ENCODE results near the gene BEST3. TPM values are rescaled to one million over a fixed set of nuclear protein-coding genes. Genes with fewer than 3 reads are reported as not detected.

Gene BEST3
- total and polyA plus RNA-seq, 2 experiments from 2014 or later: not detected

DNA sequence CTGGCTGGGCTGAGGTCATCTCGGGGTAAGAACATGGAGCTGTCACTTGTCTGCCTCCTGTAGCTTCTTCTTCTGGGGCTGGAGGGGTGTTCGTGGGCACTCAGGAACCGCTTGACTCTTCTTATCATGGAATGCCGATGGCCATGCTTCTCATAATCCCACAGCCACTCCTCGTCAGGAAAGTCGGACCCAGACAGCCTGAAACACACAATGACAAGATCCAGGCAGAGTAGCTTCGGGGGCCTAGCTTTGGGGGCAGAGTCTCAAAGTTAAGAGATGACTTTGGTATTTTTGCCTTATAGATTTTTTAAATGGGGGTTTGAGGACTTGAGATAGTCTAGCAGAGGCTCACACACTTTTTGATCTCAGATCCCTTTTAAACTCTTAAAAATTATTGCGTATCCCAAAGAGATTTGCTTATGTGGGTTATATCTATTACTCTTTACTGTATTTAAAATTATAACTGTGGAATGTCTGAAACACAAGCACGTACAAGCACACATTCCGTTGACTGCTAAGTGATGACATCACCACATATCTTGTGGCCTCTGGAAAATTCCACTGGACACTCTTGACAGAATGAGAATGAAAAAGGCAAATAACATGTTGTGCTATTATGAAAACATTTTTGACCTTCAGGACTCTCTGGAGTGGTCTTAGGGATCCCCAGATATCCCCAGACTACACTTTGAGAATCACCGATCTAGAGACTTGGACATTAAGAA lies 43.3 kb downstream of the BEST3 start (continued):
- no peak for TF ChIP-seq ZNF462 (CRISPR knock-in tag; IDR thresholded peaks at IDR 0.05)

DNA sequence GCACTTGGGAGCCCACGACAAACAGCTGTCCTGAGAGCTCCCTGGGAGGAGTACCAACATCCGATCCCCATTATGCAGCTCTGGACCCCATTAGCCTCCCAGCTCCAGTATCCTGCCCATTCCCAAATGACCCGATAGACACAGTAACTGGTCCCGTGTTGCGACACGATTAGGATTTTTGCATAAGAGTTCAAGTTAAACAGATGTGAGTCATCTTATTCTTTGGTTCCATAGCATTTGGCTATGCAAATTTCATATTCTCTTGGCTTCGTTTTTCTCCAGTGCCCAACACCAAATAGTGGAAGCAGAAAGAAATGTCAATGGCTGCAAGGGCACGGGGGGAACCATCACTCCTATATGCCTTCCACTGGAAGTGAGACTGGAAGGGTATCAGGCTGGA lies 45.4 kb downstream of the BEST3 start:
- no peak overlapping the region for H3K27ac ChIP-seq (ENCODE audit: low read depth)
- no peaks in the 10 kb centered on the region for H3K4me1 ChIP-seq (ENCODE audit: insufficient read depth)
- H2AFZ ChIP-seq: no peak overlapping the region
- no peaks in the 10 kb centered on the region for H3K27me3 Mint-ChIP-seq (ENCODE audit: insufficient read depth, low read depth, poor library complexity)
- no peaks in the 10 kb centered on the region for H3K27me3 ChIP-seq (ENCODE audit: insufficient read depth)
- ATAC-seq (no peak), DNase-seq (ENCODE audit: low spot score) (no peak)
- H3K4me2 ChIP-seq: no peak overlapping the region
- H3K9me3 Mint-ChIP-seq: no peaks in the 10 kb centered on the region
- no peaks in the 10 kb centered on the region for H3K4me1 Mint-ChIP-seq
- H3K9me2 ChIP-seq (ENCODE audit: insufficient read depth): no peaks in the 10 kb centered on the region; the same call in 1 of the 2 replicates
- H3F3A ChIP-seq (replicated peaks; ENCODE audit: low read depth): no peaks in the 10 kb centered on the region
- no peaks in the 10 kb centered on the region for H3K36me3 Mint-ChIP-seq (ENCODE audit: low read depth)
- no peaks in the 10 kb centered on the region for H3K79me2 ChIP-seq (replicated peaks; ENCODE audit: insufficient read depth)
- H4K20me1 ChIP-seq (replicated peaks; ENCODE audit: insufficient read depth): no peaks in the 10 kb centered on the region
- no peak overlapping the region for H3K27ac Mint-ChIP-seq
- H3K36me3 ChIP-seq (ENCODE audit: insufficient read depth): no peaks in the 10 kb centered on the region
- TF ChIP-seq EZH2 (IDR thresholded peaks at IDR 0.05; ENCODE audit: low read depth, unreplicated experiment): no peak
- no peak for TF ChIP-seq CTCF (conservative IDR thresholded peaks at IDR 0.05; ENCODE audit: low read depth in 2 of 2)
- no peak for TF ChIP-seq JUNB (IDR thresholded peaks at IDR 0.05; ENCODE audit: unreplicated experiment)
- TF ChIP-seq, protein P1, sequence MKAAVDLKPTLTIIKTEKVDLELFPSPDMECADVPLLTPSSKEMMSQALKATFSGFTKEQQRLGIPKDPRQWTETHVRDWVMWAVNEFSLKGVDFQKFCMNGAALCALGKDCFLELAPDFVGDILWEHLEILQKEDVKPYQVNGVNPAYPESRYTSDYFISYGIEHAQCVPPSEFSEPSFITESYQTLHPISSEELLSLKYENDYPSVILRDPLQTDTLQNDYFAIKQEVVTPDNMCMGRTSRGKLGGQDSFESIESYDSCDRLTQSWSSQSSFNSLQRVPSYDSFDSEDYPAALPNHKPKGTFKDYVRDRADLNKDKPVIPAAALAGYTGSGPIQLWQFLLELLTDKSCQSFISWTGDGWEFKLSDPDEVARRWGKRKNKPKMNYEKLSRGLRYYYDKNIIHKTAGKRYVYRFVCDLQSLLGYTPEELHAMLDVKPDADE (IDR thresholded peaks at IDR 0.05): no peak
- TF ChIP-seq, protein P2, sequence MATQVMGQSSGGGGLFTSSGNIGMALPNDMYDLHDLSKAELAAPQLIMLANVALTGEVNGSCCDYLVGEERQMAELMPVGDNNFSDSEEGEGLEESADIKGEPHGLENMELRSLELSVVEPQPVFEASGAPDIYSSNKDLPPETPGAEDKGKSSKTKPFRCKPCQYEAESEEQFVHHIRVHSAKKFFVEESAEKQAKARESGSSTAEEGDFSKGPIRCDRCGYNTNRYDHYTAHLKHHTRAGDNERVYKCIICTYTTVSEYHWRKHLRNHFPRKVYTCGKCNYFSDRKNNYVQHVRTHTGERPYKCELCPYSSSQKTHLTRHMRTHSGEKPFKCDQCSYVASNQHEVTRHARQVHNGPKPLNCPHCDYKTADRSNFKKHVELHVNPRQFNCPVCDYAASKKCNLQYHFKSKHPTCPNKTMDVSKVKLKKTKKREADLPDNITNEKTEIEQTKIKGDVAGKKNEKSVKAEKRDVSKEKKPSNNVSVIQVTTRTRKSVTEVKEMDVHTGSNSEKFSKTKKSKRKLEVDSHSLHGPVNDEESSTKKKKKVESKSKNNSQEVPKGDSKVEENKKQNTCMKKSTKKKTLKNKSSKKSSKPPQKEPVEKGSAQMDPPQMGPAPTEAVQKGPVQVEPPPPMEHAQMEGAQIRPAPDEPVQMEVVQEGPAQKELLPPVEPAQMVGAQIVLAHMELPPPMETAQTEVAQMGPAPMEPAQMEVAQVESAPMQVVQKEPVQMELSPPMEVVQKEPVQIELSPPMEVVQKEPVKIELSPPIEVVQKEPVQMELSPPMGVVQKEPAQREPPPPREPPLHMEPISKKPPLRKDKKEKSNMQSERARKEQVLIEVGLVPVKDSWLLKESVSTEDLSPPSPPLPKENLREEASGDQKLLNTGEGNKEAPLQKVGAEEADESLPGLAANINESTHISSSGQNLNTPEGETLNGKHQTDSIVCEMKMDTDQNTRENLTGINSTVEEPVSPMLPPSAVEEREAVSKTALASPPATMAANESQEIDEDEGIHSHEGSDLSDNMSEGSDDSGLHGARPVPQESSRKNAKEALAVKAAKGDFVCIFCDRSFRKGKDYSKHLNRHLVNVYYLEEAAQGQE (IDR thresholded peaks at IDR 0.05; ENCODE audit: unreplicated experiment): no peak
- TF ChIP-seq STAT1 (IDR thresholded peaks at IDR 0.05; ENCODE audit: unreplicated experiment): no peak
- TF ChIP-seq POLR2AphosphoS5 (IDR thresholded peaks at IDR 0.05; ENCODE audit: low read depth): no peak
- H3K4me3 ChIP-seq: no peak overlapping the region
- no peak overlapping the region for H3K4me3 Mint-ChIP-seq

Measured in GM23338 (cell line).